HG02642 (cell line): ENCODE data around the gene NXT2.
"Not testable (repeated sequence)": the region's sequence is repeated elsewhere in the genome, so short reads cannot be mapped to it uniquely, and the experiment has no call there.

Source experiments
- ATAC-seq: cut with Tn5 transposase; IDR thresholded peaks from one replicate; pipeline ENCODE4 v1.9.1; 2021; ENCODE audit warnings: mild to moderate bottlenecking; ENCODE audit not compliant: unreplicated experiment, poor library complexity

The NXT2 gene

GRCh38 chrX:109536439-109537323, at the start of gene NXT2:
TSS of gene NXT2 (plus strand) at chrX:109536844. CDS start at chrX:109537007, 163 bp downstream.
- ATAC-seq, result peak; percentile 98

- no peak for ATAC-seq
Observed at GRCh38 chrX:109487640-109488039, 49.0 kb upstream of the NXT2 start.

GRCh38 chrX:109489174-109489573, 47.5 kb upstream of the NXT2 start:
- ATAC-seq, result no peak

- no peak for ATAC-seq
Observed at GRCh38 chrX:109498434-109498833, 38.2 kb upstream of the NXT2 start.

- no peak for ATAC-seq
Observed at GRCh38 chrX:109501176-109501575, 35.5 kb upstream of the NXT2 start.

- no peak for ATAC-seq
Observed at GRCh38 chrX:109508915-109509314, 27.7 kb upstream of the NXT2 start.

- ATAC-seq, result no peak
Observed at GRCh38 chrX:109511113-109511512, 25.5 kb upstream of the NXT2 start.

GRCh38 chrX:109519001-109519400, 17.6 kb upstream of the NXT2 start:
- ATAC-seq, result no peak

GRCh38 chrX:109533005-109533404, 3.6 kb upstream of the NXT2 start:
- no peak for ATAC-seq

GRCh38 chrX:109533631-109534030, 3.0 kb upstream of the NXT2 start:
- ATAC-seq, result no peak

GRCh38 chrX:109534933-109535332, 1.7 kb upstream of the NXT2 start:
- no peak for ATAC-seq

- no peak for ATAC-seq
Observed at GRCh38 chrX:109535578-109535977, 1.1 kb upstream of the NXT2 start.

GRCh38 chrX:109537324-109537665, 651 bp downstream of the NXT2 start:
- no peak for ATAC-seq

- not testable (repeated sequence) for ATAC-seq
Observed at GRCh38 chrX:109539007-109539406, 2.4 kb downstream of the NXT2 start.

- no peak for ATAC-seq
Observed at GRCh38 chrX:109553862-109554261, 17.2 kb downstream of the NXT2 start.

GRCh38 chrX:109576083-109576482, 39.4 kb downstream of the NXT2 start:
- not testable (repeated sequence) for ATAC-seq

- no peak for ATAC-seq
Observed at GRCh38 chrX:109577055-109577454, 40.4 kb downstream of the NXT2 start.

GRCh38 chrX:109578916-109579315, 42.3 kb downstream of the NXT2 start:
- no peak for ATAC-seq

GRCh38 chrX:109585488-109585887, 48.8 kb downstream of the NXT2 start:
- no peak for ATAC-seq

- ATAC-seq, result no peak
Observed at GRCh38 chrX:109590176-109590575, 53.5 kb downstream of the NXT2 start.
